Tibial nerve (tissue), 4 donors: ENCODE results near the gene TBC1D26. TPM values are rescaled to one million over a fixed set of nuclear protein-coding genes. Genes with fewer than 3 reads are reported as not detected.
"Not testable (repeated sequence)": the region's sequence is repeated elsewhere in the genome, so short reads cannot be mapped to it uniquely, and the experiment has no call there.

Source experiments
- DNase-seq, 2 donors: peaks; one replicate each; pipeline ENCODE4 v3.0.0-alpha.2; 2019; ENCODE audit warnings: low spot score in 2 of 2
- H3K27ac ChIP-seq, 4 donors: fragments of 200-600 bp; sonication (generic) in 3 of 4; one replicate each; pipeline ENCODE4 v1.5.1; 2017 to 2019; ENCODE audit warnings: mild to moderate bottlenecking in 1 of 4
- H3K27me3 ChIP-seq, 2 donors: fragments of 200-600 bp; sonication (generic) in 1 of 2; one replicate each; pipeline versions ENCODE4 v1.5.1 to v1.6.0; 2017 to 2019
- H3K36me3 ChIP-seq, 3 donors: fragments of 200-600 bp; sonication (generic); one replicate each; pipeline ENCODE4 v1.5.1; 2018 to 2019
- H3K4me1 ChIP-seq, 4 donors: fragments of 200-600 bp; sonication (generic) in 3 of 4; one replicate each; pipeline ENCODE4 v1.5.1; 2017 to 2019
- H3K4me3 ChIP-seq, 4 donors: fragments of 200-600 bp; sonication (generic) in 3 of 4; one replicate each; pipeline ENCODE4 v1.5.1; 2017 to 2019; ENCODE audit warnings: mild to moderate bottlenecking in 1 of 4, moderate library complexity in 1 of 4
- H3K9me3 ChIP-seq, 4 donors: fragments of 200-600 bp; sonication (generic) in 3 of 4; one replicate each; pipeline ENCODE4 v1.5.1; 2017 to 2019
- CTCF ChIP-seq, 5 experiments: fragments of 200-600 bp in 3 of 5; fragments of 450-650 bp in 2 of 5; sonication (generic) in 3 of 5; IDR thresholded peaks; one replicate each; pipeline ENCODE4 v1.5.1; 2016 to 2019; ENCODE audit warnings: antibody characterized with exemption in 5 of 5, mild to moderate bottlenecking in 3 of 5, moderate library complexity in 2 of 5
- EP300 ChIP-seq, 2 donors: sonication (generic); formaldehyde crosslinking; IDR thresholded peaks; one replicate each; pipeline ENCODE4 v1.6.1; 2017; ENCODE audit warnings: antibody characterized with exemption in 2 of 2, mild to moderate bottlenecking in 1 of 2
- POLR2A ChIP-seq, 2 donors: fragments of 450-650 bp; IDR thresholded peaks; one replicate each; pipeline ENCODE4 v1.6.1; 2017; ENCODE audit warnings: antibody characterized with exemption in 2 of 2, mild to moderate bottlenecking in 2 of 2, moderate library complexity in 2 of 2
- WGBS, 2 donors: methylation state at CpG; one replicate each; pipeline ENCODE4 v1.1.5; 2018; 5-methylcytosine and 5-hydroxymethylcytosine counted together
- small RNA-seq: library from RNA; depleted of rRNA; stranded (forward); fragments of <200 nt; gene quantifications from one replicate; pipeline ENCODE3, GENCODE V24; 2016
- total RNA-seq, 4 donors: library from RNA; depleted of rRNA; stranded (reverse); fragments of >200 nt; gene quantifications; one replicate each; pipeline ENCODE4 v1.1.0, GENCODE V29; 2016

Gene TBC1D26
- total RNA-seq, 4 donors from 2014 or later: 0.59 TPM; not detected in 3

- Histone ChIP-seq H3K27me3 (no peaks in the 10 kb centered on the region), H3K4me1 (peaks cover 0 to 31% (median 0%) of the 10 kb centered on the region in 4 donors), H3K36me3 (peaks cover 0 to 9% (median 0%) of the 10 kb centered on the region in 3 donors), H3K9me3 (no peaks in the 10 kb centered on the region), H3K27ac (peak overlapping the region in 2 of 4 donors; percentile 37 to 72), H3K4me3 (peak overlapping the region; percentile 29 to 57 (median 34))
- peak in 1 of 2 donors; percentile 33 for DNase-seq
- TF ChIP-seq CTCF (IDR thresholded peaks at IDR 0.05) (no peak), EP300 (IDR thresholded peaks at IDR 0.05) (peak in 1 of 2 donors; percentile 30)
- WGBS, 2 donors: 4% methylated on average over 32 of the region's 32 CpGs
These were observed 50.8 kb downstream of the TBC1D26 start for GRCh38 chr17:15782866-15783265.

- H3K4me3 ChIP-seq: no peak overlapping the region
- peaks cover 0 to 31% (median 0%) of the 10 kb centered on the region in 4 donors for H3K4me1 ChIP-seq
- TF ChIP-seq CTCF (IDR thresholded peaks at IDR 0.05) (no peak), EP300 (IDR thresholded peaks at IDR 0.05) (no peak), POLR2A (IDR thresholded peaks at IDR 0.05) (no peak)
- DNase-seq: no peak
- no peaks in the 10 kb centered on the region for H3K27me3 ChIP-seq
- H3K9me3 ChIP-seq: no peaks in the 10 kb centered on the region
- peaks cover 0 to 9% (median 0%) of the 10 kb centered on the region in 3 donors for H3K36me3 ChIP-seq
- 72 to 75% methylated on average over 2 of the region's 2 CpGs for WGBS, 2 donors
- no peak overlapping the region for H3K27ac ChIP-seq
These were observed 51.4 kb downstream of the TBC1D26 start for GRCh38 chr17:15783461-15783860.

- Histone ChIP-seq H3K4me1 (peaks cover 0 to 31% (median 0%) of the 10 kb centered on the region in 4 donors), H3K27ac (peak overlapping the region in 1 of 4 donors; percentile 2)
- H3K9me3 ChIP-seq, H3K27me3 ChIP-seq, H3K36me3 ChIP-seq, H3K4me3 ChIP-seq: not testable (repeated sequence)
- WGBS, 2 donors: 54 to 62% methylated on average over 2 of the region's 2 CpGs
- DNase-seq: peak in 1 of 2 donors; percentile 23
These were observed 52.3 kb downstream of the TBC1D26 start for GRCh38 chr17:15784351-15784750.

GRCh38 chr17:15787363-15788075 is 55.4 kb downstream of the TBC1D26 start:
- H3K27ac ChIP-seq, DNase-seq: not testable (repeated sequence)
- WGBS, 2 donors: 94 to 95% methylated on average over 27 to 29 of the region's 29 CpGs

GRCh38 chr17:15788365-15788764 is 56.3 kb downstream of the TBC1D26 start:
- H3K9me3 ChIP-seq, H3K36me3 ChIP-seq, H3K4me3 ChIP-seq, H3K27ac ChIP-seq, H3K27me3 ChIP-seq, DNase-seq: not testable (repeated sequence)
- 80% methylated on average over 1 of the region's 2 CpGs; no CpG with 5 or more reads in 1 of the 2 donors for WGBS, 2 donors
- H3K4me1 ChIP-seq: peaks cover 0 to 19% (median 0%) of the 10 kb centered on the region in 4 donors

More at GRCh38 chr17:15787363-15788075, 55.4 kb downstream of the TBC1D26 start:
- not testable (repeated sequence) for H3K27me3 ChIP-seq, H3K36me3 ChIP-seq, H3K9me3 ChIP-seq, H3K4me3 ChIP-seq
- H3K4me1 ChIP-seq: peaks cover 0 to 28% (median 0%) of the 10 kb centered on the region in 4 donors

Small RNAs within 50 kb of the gene (small RNA-seq; reads per million reads assigned to genes)
- gene AC015922.1 (not detected), gene RNA5SP436 (not detected)

Other genes with a start within 250 kb of the TBC1D26 start
- gene TVP23C, start 168.8 kb upstream of the TBC1D26 start, total RNA-seq: 10 to 100 TPM in 3 of 4 donors, 1 to 10 TPM in 1; 9.9 to 31.7 (median 22.9) TPM
- 1 to 10 TPM in 1 of 4 donors, under 1 TPM in 1, not detected in 2; 0.30 to 2.2 TPM for gene FBXW10B, start 112.6 kb upstream of the TBC1D26 start, total RNA-seq
- gene TRIM16, start 48.0 kb upstream of the TBC1D26 start, total RNA-seq: 10 to 100 TPM; 10.8 to 26.3 (median 13.9) TPM
- 10 to 100 TPM in 3 of 4 donors, 1 to 10 TPM in 1; 7.5 to 47.7 (median 24.0) TPM for gene ZNF286A, start 32.5 kb upstream of the TBC1D26 start, total RNA-seq
- 1 to 10 TPM in 2 of 4 donors, under 1 TPM in 1, not detected in 1; 0.59 to 3.6 (median 1.1) TPM for gene ADORA2B, start 212.8 kb downstream of the TBC1D26 start, total RNA-seq